LNCAP (cell line): ENCODE data around the gene TMEM258.

ENCODE experiments used
- CTCF ChIP-seq: fragments of 450-650 bp; IDR thresholded peaks from 2 replicates; pipeline ENCODE4 v1.5.1; 2017; ENCODE audit warnings: mild to moderate bottlenecking

Gene TMEM258

DNA sequence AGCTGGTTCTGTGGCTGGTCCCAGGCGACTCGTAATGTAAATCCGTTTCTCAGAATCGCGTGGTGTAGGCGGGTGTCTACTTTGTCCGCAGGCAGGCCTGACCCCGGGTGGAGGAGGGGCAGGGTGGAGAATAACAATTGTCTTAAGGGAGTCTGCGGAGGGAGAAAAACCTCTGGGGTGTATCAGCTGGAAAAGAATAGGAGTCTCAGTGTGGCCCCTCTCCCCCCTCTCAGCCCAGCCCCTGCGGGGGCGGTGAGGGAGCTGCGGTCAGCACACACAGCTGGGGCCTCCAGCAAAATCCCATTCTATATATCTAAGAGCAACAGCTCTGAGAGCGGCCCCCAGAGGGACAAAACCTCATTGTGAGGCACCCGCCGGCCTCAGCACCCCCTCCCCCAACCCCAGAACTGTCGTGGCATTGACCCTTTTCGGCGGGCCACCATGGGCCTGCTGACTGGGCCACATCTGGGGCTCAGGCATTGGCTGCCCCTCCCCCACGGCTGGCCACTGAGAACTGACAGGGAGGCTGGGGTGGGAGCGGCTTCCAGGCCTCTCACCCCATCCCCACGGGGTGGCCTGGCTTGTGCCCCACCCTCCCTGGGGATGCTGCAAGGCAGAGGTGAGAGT, 42.7 kb downstream of the TMEM258 start:
- TF ChIP-seq CTCF, result no peak

- peak; percentile 5; the same call in 1 of the 2 replicates for TF ChIP-seq CTCF
These were observed 44.5 kb downstream of the TMEM258 start for GRCh38 chr11:61747967-61748285.

GRCh38 chr11:61747192-61747966, 45.0 kb downstream of the TMEM258 start:
- peak; percentile 96 for TF ChIP-seq CTCF

DNA sequence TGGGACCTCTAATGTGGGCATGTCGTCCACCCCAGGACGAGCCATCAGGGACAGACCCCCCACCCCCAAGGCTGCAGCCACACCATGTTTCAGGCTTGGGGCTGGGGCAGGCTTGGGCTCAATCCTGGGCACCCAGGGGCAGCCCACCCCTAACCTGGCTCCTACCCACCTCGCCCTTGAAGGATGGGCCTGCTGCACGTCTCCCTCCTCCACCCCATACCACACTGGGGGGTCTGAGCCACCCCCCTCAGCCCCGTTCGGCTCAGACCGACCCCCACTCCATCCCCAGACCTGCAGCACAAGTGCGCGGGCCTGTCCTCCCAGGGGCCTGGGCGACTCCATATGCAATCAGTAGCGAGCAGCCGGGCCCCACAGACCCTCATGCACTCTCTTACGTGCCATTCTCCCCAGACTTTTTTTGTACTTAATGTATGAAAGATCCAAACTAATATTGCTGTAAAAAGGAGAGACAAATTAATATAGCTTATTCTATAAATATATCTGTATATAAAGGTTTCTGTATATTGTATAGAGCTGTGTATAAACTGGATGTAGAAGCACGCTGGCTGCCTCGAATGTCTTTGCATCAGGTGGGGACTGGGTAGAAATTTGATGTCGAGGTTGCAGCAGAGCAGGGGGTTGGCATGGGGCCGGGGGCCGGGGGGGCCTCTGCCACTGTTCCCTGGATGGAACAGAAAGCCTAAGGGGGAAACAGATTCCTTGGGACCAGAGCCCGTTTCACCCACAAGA, 45.8 kb downstream of the TMEM258 start:
- no peak for TF ChIP-seq CTCF

- no peak for TF ChIP-seq CTCF
These were observed 46.5 kb downstream of the TMEM258 start for GRCh38 chr11:61745781-61746441.

DNA sequence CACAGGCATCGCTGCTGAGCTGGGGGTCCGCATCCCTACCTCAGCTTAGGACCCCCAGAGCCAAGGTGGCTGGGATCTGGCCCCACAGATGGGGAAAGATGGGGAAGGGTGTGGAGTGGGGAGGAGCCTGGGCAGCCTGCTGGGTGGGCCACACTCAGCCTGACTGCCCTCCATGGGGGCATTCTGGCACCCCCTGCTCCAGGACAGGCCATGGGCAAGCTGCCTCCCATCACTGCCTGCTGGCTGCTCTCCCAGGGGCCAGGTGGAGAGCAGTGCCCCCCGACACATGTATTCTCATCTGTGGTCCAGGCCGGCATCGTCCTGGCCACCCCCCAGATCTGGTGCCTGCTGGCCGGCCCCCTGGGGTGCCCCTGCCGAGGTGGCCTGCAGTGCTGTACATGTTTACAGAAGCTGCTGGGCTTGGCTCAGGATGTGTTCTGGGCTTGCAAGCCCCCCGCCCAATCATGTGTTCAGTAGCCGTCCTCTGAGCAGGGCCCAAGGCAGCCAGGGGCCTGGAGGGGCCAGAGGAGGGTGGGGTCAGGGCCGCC, 47.7 kb downstream of the TMEM258 start:
- TF ChIP-seq CTCF, result no peak

GRCh38 chr11:61744181-61744580, 48.2 kb downstream of the TMEM258 start:
- no peak for TF ChIP-seq CTCF
